GM18511 (cell line): Measurements from ENCODE around the gene ASCL5.

Source experiments
- ATAC-seq: cut with Tn5 transposase; IDR thresholded peaks from one replicate; pipeline ENCODE4 v1.9.1; 2021; ENCODE audit warnings: mild to moderate bottlenecking, moderate library complexity; ENCODE audit not compliant: unreplicated experiment

ASCL5 gene

GRCh38 chr1:201088395-201088794 is 38.6 kb downstream of the ASCL5 start:
- ATAC-seq, result no peak

GRCh38 chr1:201085902-201086735 is 40.9 kb downstream of the ASCL5 start:
- ATAC-seq, result no peak

- no peak for ATAC-seq
These were observed 42.7 kb downstream of the ASCL5 start for GRCh38 chr1:201084295-201084694.

GRCh38 chr1:201083741-201084140 is 43.2 kb downstream of the ASCL5 start:
- ATAC-seq, result no peak

GRCh38 chr1:201080135-201080534 is 46.8 kb downstream of the ASCL5 start:
- no peak for ATAC-seq

- ATAC-seq, result no peak
These were observed 49.2 kb downstream of the ASCL5 start for GRCh38 chr1:201077736-201078135.

- ATAC-seq, result no peak
These were observed 49.9 kb downstream of the ASCL5 start for GRCh38 chr1:201077116-201077515.

GRCh38 chr1:201076092-201076491 is 50.9 kb downstream of the ASCL5 start:
- no peak for ATAC-seq

- ATAC-seq, result no peak
These were observed 53.0 kb downstream of the ASCL5 start for GRCh38 chr1:201074018-201074417.

GRCh38 chr1:201072922-201073321 is 54.1 kb downstream of the ASCL5 start:
- ATAC-seq, result no peak

GRCh38 chr1:201072149-201072548 is 54.8 kb downstream of the ASCL5 start:
- ATAC-seq, result no peak

- ATAC-seq, result no peak
These were observed 57.3 kb downstream of the ASCL5 start for GRCh38 chr1:201069636-201070035.

- ATAC-seq, result no peak
These were observed 58.0 kb downstream of the ASCL5 start for GRCh38 chr1:201068976-201069375.

- ATAC-seq, result no peak
These were observed 60.0 kb downstream of the ASCL5 start for GRCh38 chr1:201066986-201067385.

- no peak for ATAC-seq
These were observed 61.3 kb downstream of the ASCL5 start for GRCh38 chr1:201065686-201066085.

GRCh38 chr1:201064806-201065205 is 62.2 kb downstream of the ASCL5 start:
- no peak for ATAC-seq
